Measurements from ENCODE around the gene KRT9. TPM values are rescaled to one million over a fixed set of nuclear protein-coding genes. Genes with fewer than 3 reads are reported as not detected.

Gene KRT9
- total RNA-seq, 4 donors from 2014 or later, result not detected

GRCh38 chr17:41516147-41516829 is 55.6 kb downstream of the KRT9 start:
- TF ChIP-seq POLR2A (IDR thresholded peaks at IDR 0.05) (no peak), EP300 (IDR thresholded peaks at IDR 0.05; ENCODE audit: low read depth) (no peak), POLR2AphosphoS5 (IDR thresholded peaks at IDR 0.05) (no peak), CTCF (IDR thresholded peaks at IDR 0.05) (no peak)
- intact Hi-C loops (cut with DNase I; ENCODE audit: low total_unique reads), result no loop called here
- H3K27ac ChIP-seq, result no peak overlapping the region
- H3K4me1 ChIP-seq, result peaks cover 0 to 10% (median 9%) of the 10 kb centered on the region in 4 donors
- in situ Hi-C loops (cut with MboI; ENCODE audit: low pct_ligation_motif_present in 1 of 4, low pct_unique_long_range_greater_than_20kb in 1 of 4, low sequenced_read_pairs in 3 of 4), result no loop called here
- no peak for DNase-seq
- no peaks in the 10 kb centered on the region for H3K36me3 ChIP-seq
- WGBS, 2 donors (ENCODE audit: low coverage in 1 of 2), result 89% methylated on average over 10 of the region's 14 CpGs; no CpG with 5 or more reads in 1 of the 2 donors
- no peaks in the 10 kb centered on the region for H3K9me3 ChIP-seq
- H3K4me3 ChIP-seq, result no peak overlapping the region
- H3K27me3 ChIP-seq, result no peaks in the 10 kb centered on the region

Other genes starting within 250 kb of the KRT9 start
- not detected for gene KRT33A, start 221.2 kb downstream of the KRT9 start, total RNA-seq
- gene KRT33B, start 202.2 kb downstream of the KRT9 start, total RNA-seq, result not detected
- not detected for gene KRT34, start 189.8 kb downstream of the KRT9 start, total RNA-seq
- gene KRT31, start 174.5 kb downstream of the KRT9 start, total RNA-seq, result not detected
- not detected for gene KRT37, start 147.5 kb downstream of the KRT9 start, total RNA-seq
- not detected for gene KRT38, start 131.1 kb downstream of the KRT9 start, total RNA-seq
- not detected for gene KRT32, start 104.7 kb downstream of the KRT9 start, total RNA-seq
- not detected for gene KRT35, start 90.9 kb downstream of the KRT9 start, total RNA-seq
- not detected for gene KRT36, start 82.1 kb downstream of the KRT9 start, total RNA-seq
- under 1 TPM in 1 of 4 donors, not detected in 3; 0.27 TPM for gene KRT13, start 66.4 kb downstream of the KRT9 start, total RNA-seq
- gene KRT15, start 53.2 kb downstream of the KRT9 start, total RNA-seq, result 10 to 100 TPM in 1 of 4 donors, 1 to 10 TPM in 2, under 1 TPM in 1; 0.80 to 17.6 (median 7.4) TPM
- 1,000 to 10,000 TPM in 3 of 4 donors, 100 to 1,000 TPM in 1; 788 to 3,666 (median 2,734) TPM for gene KRT19, start 43.8 kb downstream of the KRT9 start, total RNA-seq
- gene KRT14, start 14.8 kb upstream of the KRT9 start, total RNA-seq, result under 1 TPM in 2 of 4 donors, not detected in 2; 0.32 to 0.68 TPM
- gene KRT16, start 40.7 kb upstream of the KRT9 start, total RNA-seq, result under 1 TPM in 1 of 4 donors, not detected in 3; 0.79 TPM
- gene KRT17, start 52.5 kb upstream of the KRT9 start, total RNA-seq, result 10 to 100 TPM in 1 of 4 donors, not detected in 3; 37.6 TPM
- 100 to 1,000 TPM in 3 of 4 donors, 10 to 100 TPM in 1; 93.3 to 520 (median 241) TPM for gene EIF1, start 116.8 kb upstream of the KRT9 start, total RNA-seq
- gene GAST, start 140.3 kb upstream of the KRT9 start, total RNA-seq, result not detected
- under 1 TPM in 2 of 4 donors, not detected in 2; 0.55 to 0.79 TPM for gene HAP1, start 162.6 kb upstream of the KRT9 start, total RNA-seq
- gene JUP, start 214.7 kb upstream of the KRT9 start, total RNA-seq, result 100 to 1,000 TPM; 396 to 595 (median 513) TPM
- 10 to 100 TPM; 18.7 to 39.6 (median 22.5) TPM for gene P3H4, start 239.9 kb upstream of the KRT9 start, total RNA-seq
- 10 to 100 TPM in 3 of 4 donors, 1 to 10 TPM in 1; 7.1 to 61.1 (median 12.6) TPM for gene FKBP10, start 240.9 kb upstream of the KRT9 start, total RNA-seq

Measured in transverse colon (tissue), 4 donors.